Measurements from ENCODE around the gene CYP4V2. TPM values are rescaled to one million over a fixed set of nuclear protein-coding genes. Genes with fewer than 3 reads are reported as not detected.

CYP4V2 gene
- total RNA-seq, 2 donors from 2014 or later = 18.9 to 37.7 TPM

GRCh38 chr4:186189656-186190055 is 1.7 kb upstream of the CYP4V2 start:
- peaks cover 0 to 26% of the 10 kb centered on the region in 2 donors for H3K4me1 ChIP-seq
- H3K4me3 ChIP-seq = no peak overlapping the region
- DNase-seq (ENCODE audit: low spot score) = no peak
- no peaks in the 10 kb centered on the region for H3K27me3 ChIP-seq
- H3K27ac ChIP-seq = peak overlapping the region; percentile 91 to 98
- no peak for TF ChIP-seq CTCF (IDR thresholded peaks at IDR 0.05)
- H3K36me3 ChIP-seq = no peaks in the 10 kb centered on the region
- H3K9me3 ChIP-seq = no peaks in the 10 kb centered on the region

- H3K4me1 ChIP-seq = peaks cover 0 to 26% of the 10 kb centered on the region in 2 donors
- H3K27me3 ChIP-seq = no peaks in the 10 kb centered on the region
- H3K36me3 ChIP-seq = peaks cover 8% of the 10 kb centered on the region
- DNase-seq (ENCODE audit: low spot score) = no peak
- peak overlapping the region; percentile 91 to 98 for H3K27ac ChIP-seq
- H3K4me3 ChIP-seq = peak overlapping the region; percentile 77 to 88
- peak in 1 of 2 donors; percentile 20 for TF ChIP-seq CTCF (IDR thresholded peaks at IDR 0.05)
- H3K9me3 ChIP-seq = no peaks in the 10 kb centered on the region
These were observed 677 bp upstream of the CYP4V2 start for GRCh38 chr4:186190581-186191199.

- Histone ChIP-seq H3K9me3 (no peaks in the 10 kb centered on the region), H3K27me3 (no peaks in the 10 kb centered on the region), H3K4me1 (peaks cover 0 to 26% of the 10 kb centered on the region in 2 donors), H3K27ac (peak overlapping the region; percentile 91 to 98), H3K36me3 (peaks cover 11% of the 10 kb centered on the region), H3K4me3 (peak overlapping the region; percentile 77 to 88)
- no peak for TF ChIP-seq CTCF (IDR thresholded peaks at IDR 0.05)
- peak; percentile 62 for DNase-seq (ENCODE audit: low spot score)
These were observed 772 bp downstream of the CYP4V2 start for GRCh38 chr4:186192066-186192612.

- Histone ChIP-seq H3K36me3 (peaks cover 13% of the 10 kb centered on the region), H3K27ac (peak overlapping the region; percentile 34 to 98), H3K27me3 (no peaks in the 10 kb centered on the region), H3K4me1 (peaks cover 0 to 26% of the 10 kb centered on the region in 2 donors), H3K9me3 (no peaks in the 10 kb centered on the region), H3K4me3 (no peak overlapping the region)
- no peak for DNase-seq (ENCODE audit: low spot score)
- TF ChIP-seq CTCF (IDR thresholded peaks at IDR 0.05) = no peak
These were observed 2.5 kb downstream of the CYP4V2 start for GRCh38 chr4:186193851-186194250.

- peaks cover 0 to 17% of the 10 kb centered on the region in 2 donors for H3K4me1 ChIP-seq
- no peak for TF ChIP-seq CTCF (IDR thresholded peaks at IDR 0.05)
These were observed 4.7 kb downstream of the CYP4V2 start for GRCh38 chr4:186196063-186196462.

More at GRCh38 chr4:186196063-186196462, 4.7 kb downstream of the CYP4V2 start:
- no peak for DNase-seq (ENCODE audit: low spot score)
- Histone ChIP-seq H3K27ac (no peak overlapping the region), H3K4me3 (no peak overlapping the region), H3K36me3 (peaks cover 13% of the 10 kb centered on the region), H3K27me3 (no peaks in the 10 kb centered on the region), H3K9me3 (no peaks in the 10 kb centered on the region)
